ENCODE data around the gene PODXL2.
"Not testable (repeated sequence)": the region's sequence is repeated elsewhere in the genome, so short reads cannot be mapped to it uniquely, and the experiment has no call there.

The PODXL2 gene

DNA sequence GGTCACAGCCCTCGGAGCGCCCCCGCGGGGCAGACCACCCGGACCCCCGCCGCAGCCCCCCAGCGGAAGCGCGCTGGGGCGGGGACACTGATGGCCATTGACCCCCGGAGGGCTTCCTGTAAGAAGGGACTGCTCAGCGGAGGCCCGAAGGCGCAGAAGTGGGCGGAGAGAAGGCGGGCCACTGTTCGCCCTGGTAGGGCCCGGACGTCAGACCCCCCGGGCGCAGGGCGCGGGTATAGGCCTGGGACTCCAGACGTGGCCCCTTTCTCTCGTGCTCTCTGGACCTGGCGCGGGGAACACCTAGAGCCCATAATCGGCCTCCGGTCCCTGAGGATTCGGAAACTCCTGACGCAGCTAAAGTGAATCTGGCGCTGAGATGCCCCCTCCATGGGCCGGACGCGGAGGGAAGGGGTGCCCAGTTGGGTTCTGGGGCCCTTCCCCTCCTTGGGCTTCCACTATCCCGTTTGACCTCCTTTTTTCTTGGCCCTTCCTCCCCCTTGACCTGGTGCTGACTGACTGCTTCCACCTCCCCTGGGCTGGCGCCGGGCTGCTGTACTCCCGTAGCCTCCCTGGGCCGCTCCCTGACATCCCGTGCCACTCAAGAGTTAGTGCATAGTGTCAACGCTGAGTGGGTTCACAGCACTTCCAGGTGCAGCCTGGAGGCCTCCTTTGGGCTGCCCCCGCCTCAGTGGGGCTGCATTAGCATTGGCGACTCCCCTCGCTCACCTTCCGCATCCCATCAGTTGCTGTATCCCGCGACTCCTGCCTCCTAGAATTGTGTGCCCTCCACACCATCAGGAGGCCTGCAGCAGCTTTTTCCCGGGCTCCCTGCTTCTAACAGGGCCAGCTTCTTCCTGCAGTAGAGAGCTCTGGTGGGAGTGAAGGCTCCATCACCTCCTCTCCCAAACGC lies 44.5 kb downstream of the PODXL2 start:
- DNase-seq (ENCODE audit: low read depth in 1 of 2, low spot score in 1 of 2): peak in 1 of 2 donors; percentile 26

DNA sequence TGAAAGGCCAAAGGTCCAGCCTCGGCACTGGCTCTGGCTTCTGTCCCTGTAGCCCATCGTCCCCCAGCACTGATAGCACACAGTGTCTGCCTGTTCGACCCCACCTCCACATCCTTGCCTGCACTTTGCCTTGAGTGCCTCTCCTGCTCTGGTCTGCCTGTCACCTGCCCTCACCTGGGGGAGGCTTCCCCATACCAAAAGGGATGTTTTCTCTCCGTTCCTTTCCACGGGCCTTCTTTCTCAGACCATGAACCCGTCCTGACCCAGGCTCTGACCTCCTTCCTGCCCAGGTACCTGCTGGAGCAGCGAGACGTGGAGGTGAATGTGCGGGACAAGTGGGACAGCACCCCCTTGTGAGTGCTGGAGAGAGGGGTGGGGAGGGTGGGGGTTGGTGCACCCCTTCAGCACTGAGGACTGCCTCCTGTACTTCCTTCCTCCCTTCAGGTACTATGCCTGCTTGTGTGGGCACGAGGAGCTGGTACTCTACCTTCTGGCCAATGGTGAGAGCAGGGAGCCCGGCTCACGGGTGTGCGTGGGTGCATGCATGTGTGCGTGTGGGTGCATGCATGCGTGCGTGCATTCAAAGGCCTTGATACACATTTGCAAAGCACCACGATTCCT lies 45.2 kb downstream of the PODXL2 start:
- no peak for DNase-seq (ENCODE audit: low read depth in 1 of 2, low spot score in 1 of 2)

DNA sequence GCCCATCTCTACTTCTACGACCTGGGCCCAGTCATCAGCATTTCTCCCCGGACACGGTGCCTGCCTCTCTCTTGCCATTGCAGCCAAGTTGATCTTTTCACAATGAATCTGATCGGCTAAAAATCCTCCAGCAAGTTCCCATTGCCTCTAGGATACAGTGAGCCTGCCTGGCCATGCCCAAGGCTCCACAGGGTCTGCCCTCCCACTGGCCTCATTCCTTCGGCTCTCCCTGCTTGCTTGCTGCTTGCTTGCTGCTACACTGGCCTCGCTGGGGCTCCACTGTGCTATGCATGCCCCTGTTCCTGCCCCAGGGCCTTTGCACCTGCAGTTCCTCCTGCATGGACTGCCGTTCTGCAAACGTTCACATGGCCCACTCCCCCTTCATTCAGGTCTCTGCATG lies 45.8 kb downstream of the PODXL2 start:
- DNase-seq (ENCODE audit: low read depth in 1 of 2, low spot score in 1 of 2): no peak

DNA sequence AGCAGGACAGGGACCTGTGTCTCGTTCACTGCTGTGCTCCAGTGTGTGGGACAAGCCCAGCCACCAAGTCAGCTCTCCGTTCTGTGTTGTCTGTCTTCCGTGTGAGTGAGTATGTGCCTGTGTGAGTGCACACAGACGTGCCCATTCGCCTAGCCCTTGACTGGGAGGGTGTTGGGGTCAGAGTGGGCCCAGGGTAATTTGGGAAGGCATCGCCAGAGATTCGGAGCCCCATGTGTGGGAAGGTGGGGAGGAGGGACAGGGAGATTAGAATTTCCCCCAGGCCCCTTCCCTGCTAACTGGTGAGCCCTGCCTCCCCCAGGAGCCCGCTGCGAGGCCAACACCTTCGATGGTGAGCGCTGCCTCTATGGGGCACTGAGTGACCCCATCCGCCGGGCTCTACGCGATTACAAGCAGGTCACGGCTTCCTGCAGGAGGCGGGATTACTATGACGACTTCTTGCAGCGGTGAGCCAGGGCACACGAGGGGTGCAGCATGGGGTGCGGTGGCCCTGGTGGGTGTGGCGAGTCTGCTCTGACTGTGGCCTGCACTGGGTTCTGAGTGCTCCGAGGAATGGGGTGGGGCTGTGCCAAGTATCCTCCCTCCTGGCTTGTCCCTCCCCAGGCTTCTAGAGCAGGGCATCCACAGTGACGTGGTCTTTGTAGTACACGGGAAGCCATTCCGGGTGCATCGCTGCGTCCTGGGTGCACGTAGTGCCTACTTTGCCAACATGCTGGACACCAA lies 46.8 kb downstream of the PODXL2 start:
- no peak for DNase-seq (ENCODE audit: low read depth in 1 of 2, low spot score in 1 of 2)

DNA sequence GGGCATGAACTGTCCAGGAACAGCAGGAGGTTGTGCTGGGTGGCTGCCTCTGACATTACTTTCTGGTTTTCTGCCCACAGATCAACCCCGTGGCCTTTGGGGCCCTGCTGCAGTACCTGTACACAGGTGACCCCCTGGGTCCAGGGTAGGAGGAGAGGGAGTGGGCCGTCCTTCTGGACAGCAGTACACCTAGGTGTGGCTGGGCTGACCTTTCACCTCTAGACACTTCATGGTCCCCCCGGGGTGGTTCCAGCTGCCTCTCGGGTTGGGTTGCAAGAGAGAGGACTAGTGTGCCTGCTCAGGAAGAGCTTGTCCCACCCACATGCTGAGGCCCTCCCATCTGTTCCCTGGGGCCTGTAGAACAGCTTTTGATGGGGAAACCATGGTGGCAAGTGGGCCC lies 47.5 kb downstream of the PODXL2 start:
- no peak for DNase-seq (ENCODE audit: low read depth in 1 of 2, low spot score in 1 of 2)

DNA sequence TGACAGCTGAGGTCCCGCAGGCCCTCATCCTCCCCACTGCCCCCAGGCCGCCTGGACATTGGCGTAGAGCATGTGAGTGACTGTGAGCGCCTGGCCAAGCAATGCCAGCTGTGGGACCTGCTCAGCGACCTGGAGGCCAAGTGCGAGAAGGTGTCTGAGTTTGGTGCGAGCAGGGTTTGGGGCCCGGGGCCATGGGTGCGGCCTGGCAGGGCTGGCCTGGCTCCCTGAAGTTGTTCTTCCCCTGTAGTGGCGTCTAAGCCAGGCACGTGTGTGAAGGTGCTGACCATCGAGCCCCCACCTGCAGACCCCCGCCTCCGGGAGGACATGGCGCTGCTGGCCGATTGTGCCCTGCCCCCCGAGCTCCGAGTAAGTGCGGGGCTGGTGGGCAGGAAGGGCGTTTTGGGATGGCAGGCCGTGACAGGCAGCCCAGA lies 48.0 kb downstream of the PODXL2 start:
- DNase-seq (ENCODE audit: low read depth in 1 of 2, low spot score in 1 of 2): no peak

DNA sequence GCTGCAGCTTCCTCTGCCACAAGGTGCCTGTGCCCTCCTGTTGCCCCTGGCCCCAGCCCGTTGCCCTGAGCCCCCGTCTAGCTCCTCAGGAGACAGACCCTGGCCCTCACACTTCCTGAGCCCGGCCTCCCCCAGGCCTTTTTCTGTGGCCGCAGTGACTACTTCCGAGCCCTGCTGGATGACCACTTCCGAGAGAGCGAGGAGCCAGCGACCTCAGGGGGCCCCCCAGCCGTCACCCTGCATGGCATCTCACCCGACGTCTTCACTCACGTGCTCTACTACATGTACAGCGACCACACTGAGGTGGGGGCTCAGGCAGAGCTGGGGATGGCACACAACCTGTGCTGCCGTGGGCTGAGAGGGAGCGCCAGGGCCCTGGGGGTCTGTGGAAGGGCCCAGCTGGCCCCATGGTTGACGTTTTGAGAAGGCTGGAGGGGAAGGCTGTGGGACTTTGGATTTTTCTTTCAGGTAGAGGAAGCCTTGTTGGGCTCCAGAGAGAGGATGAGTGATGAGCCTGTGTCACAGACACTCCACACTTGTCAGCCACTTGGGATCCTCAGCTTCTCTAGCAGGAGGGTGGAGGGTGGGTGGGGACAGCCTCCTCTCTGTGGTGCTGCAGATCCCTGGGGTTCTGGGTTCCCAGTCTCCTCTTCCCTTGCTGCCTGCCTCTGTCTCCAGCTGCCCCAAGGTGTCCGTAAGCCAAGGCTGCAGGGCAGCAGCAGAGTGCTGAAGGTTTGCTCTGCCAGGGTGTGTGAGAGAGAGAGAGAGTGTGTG lies 48.7 kb downstream of the PODXL2 start:
- DNase-seq (ENCODE audit: low read depth in 1 of 2, low spot score in 1 of 2): no peak

DNA sequence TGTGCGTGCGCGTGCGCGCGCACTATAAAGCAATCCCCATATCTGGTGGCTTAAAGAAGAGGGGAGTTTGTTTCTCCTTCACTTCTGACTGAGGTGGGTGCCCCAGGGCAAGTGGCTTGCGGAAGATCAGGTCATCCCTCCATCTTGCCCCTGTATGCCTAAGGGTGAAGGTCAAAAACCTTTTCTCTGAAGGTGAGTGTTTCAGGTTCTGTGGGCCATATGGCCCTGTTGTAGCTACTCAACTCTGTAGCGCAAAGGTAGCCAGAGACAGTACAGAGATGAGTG lies 49.3 kb downstream of the PODXL2 start:
- no peak for DNase-seq (ENCODE audit: low read depth in 1 of 2, low spot score in 1 of 2)

DNA sequence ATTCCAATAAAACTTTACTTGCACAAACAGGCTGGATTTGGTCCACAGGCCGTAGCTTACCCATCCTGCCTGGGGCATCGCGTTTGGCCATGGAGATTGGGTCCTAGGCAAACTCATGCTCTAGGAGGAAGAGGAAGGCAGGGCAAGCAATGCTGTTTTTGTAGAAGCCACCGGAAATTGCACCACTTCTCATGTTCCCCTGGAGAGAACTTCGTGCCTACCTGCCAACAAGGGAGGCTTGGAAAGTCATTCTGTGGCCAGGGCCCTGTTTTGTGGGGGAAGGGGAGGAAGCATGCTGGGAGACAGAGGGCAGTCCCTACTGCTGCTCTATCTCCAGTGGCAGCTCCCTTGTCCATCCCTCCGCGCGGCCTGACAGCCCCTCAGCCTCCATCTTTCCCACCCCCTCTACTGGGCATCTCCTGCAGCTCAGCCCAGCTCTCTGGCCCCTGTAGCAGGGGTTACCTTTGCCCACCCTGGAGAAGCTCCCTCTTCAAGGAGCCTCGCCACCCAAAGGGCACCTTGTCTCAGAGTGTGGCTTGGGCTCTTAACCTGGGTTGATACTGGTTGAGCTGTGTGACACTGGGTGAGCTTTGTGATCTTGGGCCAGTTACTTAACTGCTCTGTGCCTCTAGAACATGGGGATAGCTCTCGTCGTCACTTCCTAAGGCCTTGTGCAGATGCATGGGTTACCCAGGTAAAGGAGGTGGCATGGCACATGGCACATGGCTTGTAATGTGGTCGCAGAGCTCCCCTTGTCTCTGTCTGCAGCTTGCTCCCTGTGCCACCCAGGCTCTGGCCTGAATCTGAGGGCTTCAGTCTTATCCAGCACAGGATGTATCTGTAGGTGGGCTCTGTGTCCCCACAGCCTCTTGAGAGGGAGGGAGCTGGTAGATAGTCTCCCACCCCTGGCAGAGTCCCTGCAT lies 49.9 kb downstream of the PODXL2 start:
- DNase-seq (ENCODE audit: low read depth in 1 of 2, low spot score in 1 of 2): no peak

DNA sequence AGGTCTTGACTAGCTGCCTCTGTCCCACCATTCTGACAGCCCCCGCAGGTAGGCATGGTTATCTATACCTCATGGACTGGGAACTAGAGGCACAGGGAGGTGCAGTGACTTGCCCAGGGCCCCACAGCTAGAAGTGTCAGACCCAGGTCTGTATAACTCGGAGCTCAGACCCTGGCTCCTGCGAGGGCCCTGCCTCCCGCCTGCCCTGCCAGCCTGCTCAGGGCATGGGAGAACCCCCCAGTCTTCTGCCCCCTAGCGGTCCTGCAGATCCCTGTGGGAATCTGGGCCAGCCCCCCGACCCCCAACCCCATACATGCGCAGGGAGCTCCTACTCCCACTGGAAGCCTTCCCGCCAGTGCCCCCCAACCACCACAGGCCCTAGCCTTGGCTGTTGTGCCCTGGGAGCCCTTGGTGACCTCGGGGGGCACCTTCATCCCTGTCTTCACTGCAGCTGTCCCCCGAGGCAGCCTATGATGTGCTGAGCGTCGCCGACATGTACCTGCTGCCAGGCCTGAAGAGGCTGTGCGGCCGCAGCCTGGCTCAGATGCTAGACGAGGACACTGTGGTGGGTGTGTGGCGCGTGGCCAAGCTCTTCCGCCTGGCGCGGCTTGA lies 50.7 kb downstream of the PODXL2 start:
- DNase-seq (ENCODE audit: low read depth in 1 of 2, low spot score in 1 of 2): no peak

DNA sequence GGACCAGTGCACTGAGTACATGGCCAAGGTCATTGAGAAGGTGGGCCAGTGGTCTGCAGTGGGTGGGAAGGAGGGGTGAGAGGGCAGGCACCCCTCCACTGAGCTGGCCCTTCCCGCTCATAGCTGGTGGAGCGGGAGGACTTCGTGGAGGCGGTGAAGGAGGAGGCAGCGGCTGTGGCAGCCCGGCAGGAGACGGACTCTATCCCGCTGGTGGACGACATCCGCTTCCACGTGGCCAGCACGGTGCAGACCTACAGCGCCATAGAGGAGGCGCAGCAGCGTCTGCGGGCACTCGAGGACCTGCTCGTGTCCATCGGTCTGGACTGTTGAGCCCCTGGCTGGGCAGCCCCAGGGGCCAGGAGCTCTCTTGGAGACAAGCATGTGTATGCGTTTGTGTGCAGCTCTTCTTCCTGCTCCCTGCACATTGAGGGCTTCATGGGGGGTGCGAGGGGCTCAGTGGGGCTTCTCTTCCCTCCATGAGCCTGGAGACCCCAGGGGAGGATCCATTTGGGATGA lies 51.2 kb downstream of the PODXL2 start:
- no peak for DNase-seq (ENCODE audit: low read depth in 1 of 2, low spot score in 1 of 2)

DNA sequence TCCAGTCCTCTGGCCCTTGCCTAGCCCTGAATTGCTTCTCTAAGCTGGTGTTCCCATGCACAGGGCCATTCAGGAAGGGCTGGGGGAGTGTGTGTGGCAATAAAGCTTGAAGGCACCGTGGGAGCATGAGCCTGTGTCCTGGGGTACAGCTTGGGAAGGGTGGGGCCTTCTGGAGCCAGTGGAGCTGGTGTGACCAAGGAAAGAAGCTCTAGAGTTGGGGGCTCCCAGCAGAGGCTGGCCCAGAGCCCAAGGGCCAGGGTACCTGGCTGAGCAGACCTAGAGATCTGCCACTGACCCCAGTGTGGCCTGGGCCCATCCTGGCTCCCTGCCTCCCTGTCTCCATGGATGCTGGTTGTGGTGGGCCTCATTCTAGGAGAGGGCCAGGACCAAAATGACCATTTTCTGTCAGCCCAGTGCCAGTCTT lies 51.8 kb downstream of the PODXL2 start:
- DNase-seq (ENCODE audit: low read depth in 1 of 2, low spot score in 1 of 2): no peak

DNA sequence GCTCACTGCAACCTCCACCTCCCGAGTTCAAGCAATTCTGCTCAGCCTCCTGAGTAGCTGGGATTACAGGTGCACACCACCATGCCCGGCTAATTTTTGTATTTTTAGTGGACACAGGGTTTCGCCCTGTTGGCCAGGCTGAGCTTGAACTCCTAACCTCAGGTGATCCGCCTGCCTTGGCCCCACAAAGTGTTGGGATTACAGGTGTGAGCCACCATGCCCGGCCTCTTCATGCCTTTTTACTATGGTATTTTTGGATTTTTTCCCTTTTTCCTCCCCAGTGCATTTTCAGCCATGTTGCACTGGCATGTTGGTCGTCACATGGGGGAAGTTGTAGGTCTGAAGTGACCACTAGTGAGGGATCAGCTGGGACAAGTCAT lies 53.2 kb downstream of the PODXL2 start:
- not testable (repeated sequence) for DNase-seq (ENCODE audit: low read depth in 1 of 2, low spot score in 1 of 2)

DNA sequence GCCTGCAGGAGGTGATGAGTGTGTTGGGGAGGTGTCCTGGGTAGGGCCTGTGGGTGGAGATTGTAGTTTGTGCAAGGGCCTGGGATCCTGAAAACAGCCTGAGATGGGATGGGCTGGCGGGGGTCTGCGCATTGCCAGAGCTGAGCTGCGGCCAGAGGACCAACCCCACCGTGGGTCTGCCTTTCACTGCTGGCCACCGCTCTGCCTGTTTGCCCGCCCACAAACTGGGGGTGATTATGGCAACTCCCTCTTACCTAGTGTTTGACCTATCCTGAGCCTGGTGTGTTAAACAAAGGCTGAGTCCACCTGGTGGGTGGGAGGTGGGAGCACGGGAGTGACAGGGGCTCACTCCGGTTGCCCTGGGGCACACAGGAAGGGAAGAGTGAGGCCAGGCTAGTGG lies 53.6 kb downstream of the PODXL2 start:
- no peak for DNase-seq (ENCODE audit: low read depth in 1 of 2, low spot score in 1 of 2)

DNA sequence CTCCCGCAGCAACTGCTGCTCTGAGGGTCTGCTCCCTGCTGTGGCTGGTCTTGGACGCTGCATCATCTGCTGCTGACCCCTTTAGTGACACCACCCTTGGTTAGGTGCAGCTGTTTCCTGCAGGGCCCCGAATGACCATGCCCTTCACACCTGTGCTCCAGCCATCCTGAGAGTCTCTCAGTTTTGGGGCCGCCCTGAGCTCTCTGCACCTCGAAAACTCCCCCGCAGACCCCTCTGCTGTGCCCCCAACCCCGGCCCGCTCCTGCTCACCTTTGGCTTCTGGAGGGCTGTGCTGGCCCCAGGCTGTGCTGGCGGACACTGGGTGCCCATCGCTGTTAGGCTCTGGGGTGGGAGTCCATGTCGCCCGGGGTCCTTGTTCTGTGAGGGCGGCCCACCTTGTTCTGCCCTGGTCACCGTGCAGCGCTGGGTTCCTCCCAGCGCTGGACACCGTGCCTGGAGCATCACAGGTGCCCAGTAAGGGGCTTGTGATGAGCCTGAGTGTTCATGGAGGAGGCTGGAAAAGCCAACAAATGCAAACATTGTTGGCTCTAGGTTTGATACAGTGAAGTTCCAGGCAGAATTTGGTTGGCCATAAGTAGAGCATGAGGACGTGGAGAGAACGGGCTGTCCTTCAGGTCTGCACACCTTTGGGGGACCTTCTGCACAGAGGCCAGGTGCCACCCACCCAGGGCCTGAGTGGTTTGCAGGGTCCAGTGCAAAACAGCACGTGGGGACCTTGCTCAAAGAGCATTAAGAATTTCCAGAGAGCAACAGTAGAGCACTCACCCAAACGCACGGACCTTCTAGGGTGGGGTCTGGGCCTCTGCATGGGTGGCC lies 56.1 kb downstream of the PODXL2 start:
- no peak for DNase-seq (ENCODE audit: low read depth in 1 of 2, low spot score in 1 of 2)

DNA sequence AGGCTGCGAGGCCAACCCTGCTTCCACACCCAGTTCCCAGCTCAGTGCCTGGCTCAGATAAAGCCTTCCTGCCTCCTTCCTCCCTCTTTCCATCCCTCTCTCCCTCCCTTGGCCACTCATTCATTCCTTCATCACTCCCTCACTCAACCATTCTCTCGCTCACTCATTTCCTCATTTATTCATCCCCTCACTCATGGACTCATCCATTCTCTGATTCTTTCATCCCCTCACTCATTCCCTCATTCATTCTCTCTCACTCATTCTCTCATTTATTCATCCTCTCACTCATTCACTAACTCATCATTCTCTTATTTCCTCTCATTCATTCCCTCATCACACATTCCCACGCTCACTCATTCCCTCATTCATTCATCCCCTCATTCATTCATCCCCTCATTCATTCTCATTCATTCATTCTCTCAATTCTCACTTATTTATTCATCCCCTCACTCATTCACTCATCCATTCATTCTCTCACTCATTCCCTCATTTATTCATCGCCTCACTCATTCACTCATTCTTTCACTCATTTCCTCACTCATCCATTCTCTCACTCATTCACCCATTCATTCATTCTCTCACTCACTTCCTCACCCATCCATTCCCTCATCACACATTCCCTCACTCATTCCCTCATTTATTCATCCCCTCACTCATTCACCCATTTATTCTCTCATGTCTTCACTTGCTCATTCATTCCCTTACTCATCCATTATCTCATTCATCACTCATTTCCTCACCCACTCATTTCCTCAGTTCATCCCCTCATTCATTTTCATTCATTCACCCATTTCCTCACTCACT lies 56.9 kb downstream of the PODXL2 start:
- no peak for DNase-seq (ENCODE audit: low read depth in 1 of 2, low spot score in 1 of 2)

DNA sequence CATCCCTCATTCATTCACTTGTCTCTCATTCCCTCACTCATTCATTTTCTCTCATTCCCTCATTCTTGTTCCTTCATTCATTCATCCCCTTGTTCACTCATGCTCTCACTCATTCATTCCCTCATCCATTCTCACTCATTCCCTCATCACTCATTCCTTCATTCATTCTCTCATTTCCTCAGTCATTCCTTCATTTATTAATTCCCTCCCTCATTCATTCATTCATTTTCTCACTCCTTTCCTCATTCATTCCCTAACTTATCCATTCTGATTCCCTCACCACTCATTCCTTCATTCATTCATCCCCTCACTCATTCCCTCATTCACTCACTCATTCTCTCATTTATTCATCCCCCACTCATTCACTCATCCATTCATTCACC lies 57.5 kb downstream of the PODXL2 start:
- no peak for DNase-seq (ENCODE audit: low read depth in 1 of 2, low spot score in 1 of 2)

DNA sequence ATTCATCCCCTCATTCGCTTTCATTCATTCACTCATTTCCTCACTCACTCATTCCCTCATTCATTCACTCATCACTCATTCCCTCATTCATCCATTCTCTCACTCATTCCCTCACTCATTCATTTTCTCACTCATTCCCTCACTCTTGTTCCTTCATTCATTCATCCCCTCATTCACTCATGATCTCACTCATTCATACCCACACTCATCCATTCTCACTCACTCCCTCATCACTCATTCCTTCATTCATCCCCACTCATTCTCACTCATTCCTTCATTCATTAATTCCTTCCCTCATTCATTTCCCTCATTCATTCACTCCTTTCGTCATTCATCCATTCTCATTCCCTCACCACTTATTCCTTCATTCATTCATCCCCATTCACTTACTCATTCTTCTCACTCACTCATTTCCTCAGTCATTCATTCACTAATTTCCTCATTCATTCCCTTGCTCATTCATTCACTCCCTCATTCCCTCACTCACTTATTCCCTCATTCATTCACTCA lies 58.3 kb downstream of the PODXL2 start:
- no peak for DNase-seq (ENCODE audit: low read depth in 1 of 2, low spot score in 1 of 2)
